HFF-Myc (cell line): ENCODE measurements around the gene EPO.

ENCODE experiments used
- DNase-seq: peaks from one replicate; pipeline ENCODE4 v3.0.0-alpha.2; 2011; ENCODE audit warnings: low read depth; ENCODE audit errors: extremely low read depth
- H3K4me3 ChIP-seq: replicated peaks from 2 replicates; pipeline ENCODE4 v1.5.1; 2011; ENCODE audit warnings: low read depth, mild to moderate bottlenecking, control low read depth, low read length
- TF ChIP-seq, protein P1 (sequence below): IDR thresholded peaks from 2 replicates; pipeline ENCODE4 v1.5.1; 2012; ENCODE audit warnings: mild to moderate bottlenecking, low read depth, low read length, control low read depth; ENCODE audit errors: missing control alignments

The EPO gene

DNA sequence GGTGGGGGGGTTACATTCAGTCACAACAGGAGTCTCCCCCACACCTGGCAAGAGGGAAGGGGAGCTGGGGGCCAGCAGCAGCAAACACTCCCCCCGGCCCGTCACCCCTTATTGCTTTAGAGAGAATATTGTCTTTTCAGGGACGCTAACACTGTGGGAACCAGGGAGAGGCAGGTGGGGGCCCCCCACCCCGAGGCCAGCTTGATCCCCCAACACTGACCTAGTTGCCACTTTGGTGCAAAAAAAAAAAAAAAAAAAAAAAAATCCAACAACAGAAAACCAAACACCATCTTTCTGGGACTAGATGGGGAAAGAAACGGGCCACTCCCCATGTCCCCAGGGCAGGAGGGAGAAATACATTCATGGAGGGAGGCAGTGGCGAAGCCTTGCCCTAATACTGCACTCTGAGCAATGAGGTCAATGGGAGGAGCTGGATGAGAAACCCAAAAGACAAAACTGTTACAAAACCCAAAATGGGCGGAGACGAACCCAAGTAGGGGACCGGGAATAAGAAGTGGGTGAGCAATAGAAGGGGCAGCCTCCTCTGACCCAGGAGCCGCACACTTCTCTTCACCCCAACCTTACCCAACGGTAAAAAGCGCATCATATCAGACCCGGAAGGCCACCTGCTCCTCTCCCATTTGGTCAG, 40.2 kb upstream of the EPO start:
- TF ChIP-seq, protein P1, sequence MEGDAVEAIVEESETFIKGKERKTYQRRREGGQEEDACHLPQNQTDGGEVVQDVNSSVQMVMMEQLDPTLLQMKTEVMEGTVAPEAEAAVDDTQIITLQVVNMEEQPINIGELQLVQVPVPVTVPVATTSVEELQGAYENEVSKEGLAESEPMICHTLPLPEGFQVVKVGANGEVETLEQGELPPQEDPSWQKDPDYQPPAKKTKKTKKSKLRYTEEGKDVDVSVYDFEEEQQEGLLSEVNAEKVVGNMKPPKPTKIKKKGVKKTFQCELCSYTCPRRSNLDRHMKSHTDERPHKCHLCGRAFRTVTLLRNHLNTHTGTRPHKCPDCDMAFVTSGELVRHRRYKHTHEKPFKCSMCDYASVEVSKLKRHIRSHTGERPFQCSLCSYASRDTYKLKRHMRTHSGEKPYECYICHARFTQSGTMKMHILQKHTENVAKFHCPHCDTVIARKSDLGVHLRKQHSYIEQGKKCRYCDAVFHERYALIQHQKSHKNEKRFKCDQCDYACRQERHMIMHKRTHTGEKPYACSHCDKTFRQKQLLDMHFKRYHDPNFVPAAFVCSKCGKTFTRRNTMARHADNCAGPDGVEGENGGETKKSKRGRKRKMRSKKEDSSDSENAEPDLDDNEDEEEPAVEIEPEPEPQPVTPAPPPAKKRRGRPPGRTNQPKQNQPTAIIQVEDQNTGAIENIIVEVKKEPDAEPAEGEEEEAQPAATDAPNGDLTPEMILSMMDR, result no peak
- no peak overlapping the region for H3K4me3 ChIP-seq
- no peak for DNase-seq

DNA sequence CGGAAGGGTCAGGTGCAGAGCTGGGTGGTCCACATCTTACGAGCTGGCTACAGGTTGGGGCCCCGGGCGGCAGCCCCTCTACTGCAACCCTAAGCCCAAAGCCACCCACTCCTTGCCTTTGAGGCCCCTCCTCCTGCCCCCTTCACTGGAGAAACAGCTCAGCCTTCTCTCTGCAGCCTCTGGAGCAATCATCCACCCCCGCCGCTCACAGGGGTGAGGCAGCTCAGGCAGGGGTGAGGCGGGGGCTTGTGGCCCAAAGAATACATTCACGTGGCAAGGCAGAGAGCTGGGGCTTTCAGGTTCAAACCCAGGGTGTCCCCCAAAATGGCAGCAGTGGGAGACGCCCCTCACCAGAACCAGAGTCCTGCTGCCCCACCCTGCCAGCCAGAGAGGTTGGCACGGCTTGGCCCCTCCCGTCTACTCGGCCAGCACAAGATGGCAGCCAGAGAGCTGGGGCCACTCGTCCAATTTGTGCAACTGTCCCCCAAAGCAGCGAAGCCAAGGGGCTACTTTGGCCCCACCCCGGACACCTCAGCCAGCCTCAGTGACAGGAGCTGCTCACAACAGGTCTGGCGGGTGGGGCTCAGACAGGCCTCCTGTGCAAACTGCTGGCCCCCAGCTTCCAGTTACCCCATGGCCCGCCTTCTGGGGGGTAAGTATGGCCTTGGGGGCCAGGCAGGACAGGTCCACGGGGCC, 39.5 kb upstream of the EPO start:
- TF ChIP-seq, protein P1, result no peak
- no peak overlapping the region for H3K4me3 ChIP-seq
- DNase-seq, result no peak

DNA sequence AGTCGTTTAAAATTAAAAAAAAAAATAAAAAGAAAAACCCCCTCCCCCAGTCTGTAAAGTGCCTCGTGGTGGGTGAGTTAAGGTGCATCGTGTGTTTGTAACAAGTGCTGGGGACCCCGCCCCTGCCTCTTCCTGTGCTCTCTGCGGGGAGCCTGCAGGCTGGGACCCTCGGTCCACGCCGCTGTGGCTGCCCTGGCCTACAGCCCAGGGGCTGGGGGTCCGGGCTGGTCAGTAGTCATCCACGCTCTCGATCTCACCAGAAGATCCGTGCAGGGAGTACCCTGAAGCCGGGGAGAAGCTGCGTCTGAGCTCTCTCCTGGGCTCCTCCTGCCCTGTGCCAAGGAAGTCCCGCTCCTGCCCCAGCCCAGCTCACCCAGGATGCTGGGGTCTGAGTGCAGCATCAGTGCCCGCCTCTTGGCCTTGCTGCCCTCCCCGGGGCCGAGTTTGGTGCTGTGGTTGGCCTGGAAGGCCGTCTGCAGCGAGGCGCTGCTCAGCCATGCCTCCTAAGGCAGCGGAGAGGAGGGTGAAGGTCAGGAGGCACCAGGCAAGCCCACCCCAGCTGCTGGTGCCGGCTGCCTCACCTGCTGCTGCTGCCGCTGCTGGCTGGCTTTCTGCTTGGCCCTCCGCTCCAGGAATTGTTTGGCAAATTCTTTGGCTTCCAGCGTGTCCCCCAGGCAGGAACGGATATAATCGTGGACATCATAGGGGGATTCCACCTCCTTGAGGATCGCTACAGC, 38.6 kb upstream of the EPO start:
- H3K4me3 ChIP-seq, result no peak overlapping the region
- DNase-seq, result no peak
- TF ChIP-seq, protein P1, result no peak

DNA sequence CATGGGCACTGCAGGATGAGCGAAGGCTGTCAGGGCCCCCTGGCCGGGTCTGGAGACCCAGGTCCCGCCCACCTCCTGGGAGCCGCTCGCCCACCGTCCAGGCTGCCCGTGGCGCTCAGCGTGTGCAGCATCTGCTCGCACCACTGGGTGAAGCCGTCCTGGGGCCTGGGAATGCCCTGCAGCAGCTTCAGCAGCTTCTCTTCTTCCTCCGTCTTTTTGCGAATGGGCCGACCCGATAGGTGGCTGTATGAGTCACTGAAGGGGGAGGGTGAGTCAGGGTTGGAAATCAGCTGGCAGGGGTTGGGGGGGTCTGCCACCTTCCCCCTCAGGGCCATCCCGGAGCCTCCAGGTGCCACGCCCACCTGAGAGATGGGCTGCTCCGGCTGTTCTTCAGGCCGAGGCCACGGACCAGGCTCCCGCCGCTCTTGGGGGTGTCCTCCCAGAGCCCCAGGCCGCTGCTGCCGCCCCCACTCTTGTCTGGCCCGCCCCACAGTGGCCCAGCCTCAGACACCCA, 38.0 kb upstream of the EPO start:
- no peak overlapping the region for H3K4me3 ChIP-seq
- TF ChIP-seq, protein P1, result no peak
- no peak for DNase-seq

- TF ChIP-seq, protein P1, result no peak
- no peak for DNase-seq
- no peak overlapping the region for H3K4me3 ChIP-seq
Observed at GRCh38 chr7:100682991-100683658, 37.1 kb upstream of the EPO start.
